Endothelial cell of umbilical vein (primary cell): ENCODE data around the gene RXFP1.

Experiments used
- CTCF ChIP-seq, 2 donors: IDR thresholded peaks; 1 replicate in 1 of 2; 2 replicates in 1 of 2; pipeline ENCODE4 v1.5.1; 2011; ENCODE audit warnings: low read length in 2 of 2, mild to moderate bottlenecking in 2 of 2, moderate library complexity in 2 of 2, control low read depth in 1 of 2, inconsistent platforms in 1 of 2, low read depth in 1 of 2; ENCODE audit not compliant: insufficient read depth in 1 of 2; ENCODE audit errors: extremely low read depth in 1 of 2
- EZH2 ChIP-seq: IDR thresholded peaks from 2 replicates; pipeline ENCODE4 v1.6.1; 2012; ENCODE audit warnings: borderline replicate concordance, low read depth, mild to moderate bottlenecking, moderate library complexity, low read length, inconsistent platforms; ENCODE audit not compliant: severe bottlenecking
- POLR2AphosphoS5 ChIP-seq: IDR thresholded peaks from 2 replicates; pipeline ENCODE4 v1.6.1; 2012; ENCODE audit warnings: low read depth, mild to moderate bottlenecking, control low read depth, low read length, moderate library complexity; ENCODE audit not compliant: insufficient read depth

- TF ChIP-seq CTCF (IDR thresholded peaks at IDR 0.05; ENCODE audit: extremely low read depth in 1 of 2, insufficient read depth in 1 of 2, low read depth in 1 of 2, low read length in 2 of 2) (no peak), EZH2 (no peak), POLR2AphosphoS5 (no peak)
These were observed 11.0 kb downstream of the RXFP1 start for GRCh38 chr4:158532556-158533231.
